GM18868 (cell line): ENCODE data around the gene PTPRD.

ENCODE experiments used
- ATAC-seq: cut with Tn5 transposase; IDR thresholded peaks from one replicate; pipeline ENCODE4 v1.9.1; 2021; ENCODE audit warnings: mild to moderate bottlenecking, moderate library complexity; ENCODE audit not compliant: unreplicated experiment

Gene PTPRD

GRCh38 chr9:8857068-8857925 is 1755.5 kb downstream of the PTPRD start:
- ATAC-seq: no peak

DNA sequence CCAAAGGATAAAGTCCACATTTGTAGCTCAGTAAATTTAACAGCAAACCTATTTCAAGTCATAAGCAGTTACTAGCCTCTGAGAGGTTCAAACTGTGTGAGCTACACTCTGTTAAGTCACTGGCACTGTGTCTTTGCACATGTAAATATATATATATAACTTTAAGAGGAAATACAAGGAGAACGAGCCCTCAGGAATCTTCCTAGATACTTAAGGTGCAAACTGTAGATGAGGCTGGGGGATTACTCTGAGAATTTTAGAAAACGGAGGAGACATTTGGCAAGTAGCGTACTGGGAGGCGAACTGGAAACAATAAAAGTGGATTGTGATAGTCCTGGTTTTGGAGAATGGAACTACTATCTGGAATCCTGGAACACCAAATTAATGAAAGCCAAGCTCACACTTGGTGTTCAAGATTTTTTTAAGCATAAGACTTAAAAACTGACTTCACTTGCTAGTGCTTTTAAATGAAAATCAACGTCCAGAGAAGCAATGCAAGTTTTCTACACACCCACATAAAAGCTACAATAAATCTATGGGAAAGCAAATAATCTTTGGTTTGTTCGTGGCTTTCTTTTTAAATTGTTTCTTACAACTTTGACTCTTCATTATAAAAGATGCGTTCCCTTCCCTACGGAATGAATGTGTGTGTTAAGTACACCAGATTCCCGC is 1756.3 kb downstream of the PTPRD start:
- no peak for ATAC-seq

- ATAC-seq: no peak
Observed at GRCh38 chr9:8855046-8855445, 1757.8 kb downstream of the PTPRD start.

GRCh38 chr9:8852301-8852864 is 1760.4 kb downstream of the PTPRD start:
- no peak for ATAC-seq

DNA sequence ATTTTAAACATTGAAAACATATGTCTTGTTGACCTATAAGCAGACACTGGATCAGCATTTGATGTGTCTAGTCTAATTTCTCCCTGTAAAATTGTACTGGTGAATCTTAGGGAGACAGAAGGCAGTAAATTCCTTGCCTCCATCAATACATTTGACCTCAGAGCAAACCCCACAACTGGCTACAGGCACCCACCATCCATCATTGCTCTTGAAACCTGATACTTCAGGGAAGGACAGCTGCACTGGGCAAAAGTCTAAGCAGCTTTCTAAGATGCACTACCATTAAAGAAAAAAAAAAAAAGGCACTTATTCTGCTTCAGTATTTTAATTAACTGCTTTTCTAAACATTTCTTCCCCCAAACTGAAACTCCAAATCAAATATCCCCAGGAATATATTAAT is 1761.9 kb downstream of the PTPRD start:
- ATAC-seq: no peak

DNA sequence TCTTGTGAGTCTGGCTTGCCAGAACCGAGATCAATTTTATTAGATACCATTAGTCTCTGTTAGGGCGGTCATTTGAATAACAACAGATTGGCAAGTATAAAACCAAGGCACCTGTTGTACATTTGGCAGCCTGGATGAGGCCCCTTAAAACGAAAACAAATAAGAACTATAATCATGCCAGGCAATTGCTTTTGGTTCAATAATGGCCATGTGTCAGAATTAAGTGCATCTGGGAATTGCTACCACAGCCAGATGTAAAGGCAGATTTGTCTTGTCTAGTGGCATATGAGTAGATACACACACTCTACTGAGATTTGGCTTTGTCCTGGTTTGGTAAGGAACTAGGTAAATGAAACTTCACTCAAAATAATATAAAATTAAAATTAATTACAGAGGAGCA is 1767.0 kb downstream of the PTPRD start:
- no peak for ATAC-seq

- ATAC-seq: no peak
Observed at GRCh38 chr9:8845376-8845775, 1767.4 kb downstream of the PTPRD start.

- ATAC-seq: no peak
Observed at GRCh38 chr9:8844549-8844948, 1768.3 kb downstream of the PTPRD start.

DNA sequence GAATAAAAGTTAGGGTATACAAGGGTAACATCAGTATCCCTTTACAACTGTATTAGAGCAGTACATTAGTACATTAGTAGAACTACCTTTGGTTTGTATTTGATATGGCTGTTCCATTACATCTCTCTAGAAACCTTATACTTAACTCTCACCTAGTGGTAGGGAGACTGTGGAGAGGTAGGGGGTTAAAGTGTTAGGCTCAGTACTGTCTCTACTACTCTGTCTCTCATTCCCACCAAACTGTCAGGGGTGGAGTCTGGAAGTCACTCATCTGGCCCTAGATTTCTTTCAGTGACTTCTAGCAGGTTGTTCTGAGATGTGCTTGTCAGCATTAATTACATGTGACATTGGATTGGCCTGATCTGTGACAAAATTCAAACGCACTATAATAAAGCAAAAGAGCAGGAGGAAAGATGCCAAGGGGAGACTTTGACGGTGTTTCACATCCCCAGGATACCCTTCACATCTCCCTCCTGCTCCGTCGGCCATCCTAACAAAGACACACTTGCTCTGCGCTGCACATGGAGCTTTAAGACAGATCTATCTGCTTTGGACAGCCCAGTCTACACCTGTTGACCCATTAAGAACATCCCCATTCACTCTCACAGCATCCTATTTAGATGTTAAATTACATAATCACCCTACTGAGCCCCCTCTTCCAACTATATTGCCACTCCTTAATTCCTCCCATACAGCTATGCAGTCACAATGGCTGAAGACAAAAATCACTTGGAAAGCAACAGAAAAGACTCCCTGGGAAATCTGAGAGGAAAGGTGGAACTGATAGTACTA is 1770.2 kb downstream of the PTPRD start:
- no peak for ATAC-seq

DNA sequence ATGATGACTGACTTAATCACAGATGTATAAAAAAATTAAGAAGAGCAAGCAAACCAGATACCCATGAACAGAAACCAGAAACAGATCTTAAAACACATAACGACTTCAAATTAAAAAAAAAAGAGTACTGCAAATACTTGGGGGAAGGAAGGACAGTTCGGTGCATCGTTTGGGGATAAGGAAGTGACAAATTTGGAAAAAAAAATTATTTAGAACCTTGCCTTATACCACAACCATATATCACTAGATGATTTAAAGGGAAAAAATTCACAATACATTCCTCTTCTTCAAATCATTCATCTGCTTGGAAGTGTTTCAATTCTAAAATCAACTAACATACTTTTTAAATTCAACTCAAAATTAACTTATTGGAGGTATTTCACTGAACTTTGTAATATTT is 1774.7 kb downstream of the PTPRD start:
- no peak for ATAC-seq

- ATAC-seq: no peak
Observed at GRCh38 chr9:8835291-8835690, 1777.5 kb downstream of the PTPRD start.

GRCh38 chr9:8832955-8833354 is 1779.8 kb downstream of the PTPRD start:
- no peak for ATAC-seq

DNA sequence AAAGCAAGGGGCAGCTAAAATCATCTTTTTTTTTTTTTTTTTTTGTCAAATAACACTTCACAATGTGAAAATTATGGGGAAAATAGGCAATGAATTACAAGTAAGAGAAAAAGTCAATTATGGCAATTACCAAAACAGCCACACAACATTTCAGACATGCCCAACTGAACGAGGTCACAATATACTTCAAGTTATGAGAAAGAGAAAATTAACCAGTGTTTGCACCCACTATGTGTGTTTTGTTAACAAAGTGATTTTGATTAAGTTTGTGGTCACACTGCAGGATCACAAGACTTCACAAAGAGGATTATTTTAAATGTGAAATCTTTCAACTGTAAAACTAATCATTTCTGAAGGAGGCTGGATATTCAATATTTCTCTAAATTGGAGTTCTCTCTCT is 1780.4 kb downstream of the PTPRD start:
- no peak for ATAC-seq

GRCh38 chr9:8831568-8831967 is 1781.2 kb downstream of the PTPRD start:
- no peak for ATAC-seq

DNA sequence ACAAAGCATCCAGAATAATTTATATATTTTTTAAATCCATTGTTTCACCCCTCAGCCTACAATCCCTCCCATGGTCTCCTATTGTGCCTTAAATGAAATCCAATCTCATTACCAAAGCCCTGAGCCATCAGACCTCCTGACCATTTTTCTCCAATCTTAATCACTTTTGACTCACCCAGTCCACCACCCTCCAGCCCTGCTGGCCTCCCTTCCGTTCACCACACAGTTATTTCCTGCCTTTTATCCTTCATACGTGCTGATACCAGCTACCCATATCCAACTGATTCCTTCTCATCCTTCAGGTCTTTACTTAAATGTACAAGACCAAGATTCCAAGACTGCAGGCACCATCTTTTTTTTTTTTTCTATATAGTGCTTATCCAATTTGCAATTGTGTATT is 1786.5 kb downstream of the PTPRD start:
- ATAC-seq: no peak

DNA sequence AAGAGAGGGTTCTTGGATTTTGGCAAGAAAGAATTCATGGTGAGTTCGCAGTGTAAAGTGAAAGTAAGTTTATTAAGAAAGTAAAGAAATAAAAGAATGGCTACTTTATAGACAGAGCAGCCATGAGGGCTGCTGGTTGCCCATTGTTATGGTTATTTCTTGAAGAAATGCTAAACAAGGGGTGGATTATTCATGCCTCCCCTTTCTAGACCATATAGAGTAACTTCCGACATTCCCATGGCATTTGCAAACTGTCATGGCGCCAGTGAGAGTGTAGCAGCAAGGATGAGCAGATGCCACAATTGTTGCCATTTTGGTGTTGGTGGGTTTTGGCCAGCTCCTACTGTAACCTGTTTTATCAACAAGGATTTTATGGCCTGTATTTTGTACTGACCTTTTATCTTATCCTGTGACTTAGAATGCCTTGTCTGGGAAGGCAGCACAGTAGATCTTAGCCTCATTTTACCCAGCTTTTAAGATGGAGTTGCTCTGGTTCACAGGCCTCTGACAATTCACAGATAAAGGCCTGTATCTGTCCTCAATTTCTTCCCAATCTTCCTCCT is 1787.1 kb downstream of the PTPRD start:
- ATAC-seq: no peak

- ATAC-seq: no peak
Observed at GRCh38 chr9:8823131-8823895, 1789.5 kb downstream of the PTPRD start.

DNA sequence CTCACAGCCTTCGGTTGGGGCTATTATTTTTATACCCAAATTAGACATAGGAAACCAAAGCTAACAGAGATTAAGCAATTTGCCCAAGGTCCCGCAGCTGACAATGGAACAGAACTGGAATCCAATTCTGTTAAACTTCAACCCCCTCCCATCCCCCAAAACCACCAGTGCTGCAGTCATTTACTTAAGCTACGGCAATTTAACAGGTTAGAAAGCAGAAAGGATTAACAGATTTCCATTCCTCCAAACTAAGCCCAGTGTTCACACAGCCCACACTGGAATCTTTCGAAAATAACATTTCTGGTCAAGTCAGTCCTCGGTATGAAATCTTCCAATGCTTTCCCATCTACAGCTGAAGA is 1790.2 kb downstream of the PTPRD start:
- ATAC-seq: no peak

DNA sequence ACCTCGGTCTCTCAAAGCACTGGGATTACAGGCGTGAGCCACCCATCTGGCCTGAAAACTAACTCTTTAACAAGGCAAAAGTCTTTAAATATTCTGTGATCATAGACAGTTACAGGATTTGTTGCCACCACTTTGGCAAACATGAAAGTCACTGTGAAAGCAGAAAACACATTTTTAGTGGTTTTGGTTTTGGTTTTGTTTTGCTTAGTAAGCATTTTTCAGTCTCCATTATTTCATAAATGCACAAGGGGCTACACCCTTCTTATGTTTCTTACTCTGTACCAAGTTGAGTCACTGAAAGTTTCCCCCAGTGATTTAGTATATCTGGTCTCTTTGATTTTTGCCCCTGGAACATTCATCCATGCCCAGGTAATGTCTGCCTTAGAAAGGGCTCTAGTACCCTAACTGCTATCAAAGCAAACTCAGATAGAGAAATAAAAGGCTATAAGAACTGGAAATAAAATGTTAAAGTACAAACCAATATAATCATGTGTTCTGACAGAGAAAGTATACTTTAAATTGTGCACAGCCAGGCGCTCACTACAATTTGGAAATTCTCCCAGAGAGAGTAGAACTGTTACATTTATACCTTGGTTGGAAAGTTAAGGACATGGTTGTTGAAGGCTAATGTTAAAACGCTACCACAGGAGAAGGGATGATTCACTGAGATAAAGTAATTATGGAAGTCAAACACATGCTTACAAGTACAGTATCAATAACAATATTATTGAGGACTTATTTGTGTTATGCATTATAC is 1790.7 kb downstream of the PTPRD start:
- ATAC-seq: peak; percentile 50

DNA sequence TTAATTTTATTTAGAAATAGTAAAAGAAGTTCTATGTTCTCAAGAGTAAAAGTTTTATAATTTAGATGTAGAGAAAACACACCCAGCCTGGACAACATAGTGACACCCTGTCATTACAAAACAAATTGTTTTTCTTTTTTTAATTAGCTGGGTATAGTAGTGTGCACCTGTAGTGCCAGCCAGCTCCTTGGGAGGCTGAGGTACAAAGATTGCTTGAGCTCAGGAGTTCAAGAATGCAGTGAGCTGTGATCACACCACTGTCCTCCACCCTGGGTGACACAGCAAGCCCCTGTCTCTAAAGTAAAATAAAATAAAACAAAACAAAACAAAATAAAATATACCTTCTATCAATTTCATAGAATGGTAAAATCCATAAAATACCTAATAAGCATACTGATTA is 1795.5 kb downstream of the PTPRD start:
- no peak for ATAC-seq
